ENCODE results near the gene MMP23B.
A peak's percentile ranks its signal among the peaks of the same experiment; 100 is the strongest.
"Not testable (repeated sequence)": the region's sequence is repeated elsewhere in the genome, so short reads cannot be mapped to it uniquely, and the experiment has no call there.

The MMP23B gene

GRCh38 chr1:1631782-1632420 lies at the start of gene MMP23B:
TSS of gene MMP23B (plus strand) at chr1:1632173. CDS start at chr1:1632219, 46 bp downstream.
- peak; percentile 34 for DNase-seq (ENCODE audit: low read depth, low spot score)

GRCh38 chr1:1582585-1583346 lies 49.2 kb upstream of the MMP23B start:
- no peak for DNase-seq (ENCODE audit: low read depth, low spot score)

- DNase-seq (ENCODE audit: low read depth, low spot score) = no peak
These were observed 48.5 kb upstream of the MMP23B start for GRCh38 chr1:1583347-1584010.

GRCh38 chr1:1591452-1591851 lies 40.5 kb upstream of the MMP23B start:
- DNase-seq (ENCODE audit: low read depth, low spot score) = no peak

- no peak for DNase-seq (ENCODE audit: low read depth, low spot score)
These were observed 38.0 kb upstream of the MMP23B start for GRCh38 chr1:1593834-1594601.

GRCh38 chr1:1594602-1595260 lies 37.2 kb upstream of the MMP23B start:
- DNase-seq (ENCODE audit: low read depth, low spot score) = peak; percentile 67

GRCh38 chr1:1595341-1595740 lies 36.6 kb upstream of the MMP23B start:
- not testable (repeated sequence) for DNase-seq (ENCODE audit: low read depth, low spot score)

- DNase-seq (ENCODE audit: low read depth, low spot score) = no peak
These were observed 35.3 kb upstream of the MMP23B start for GRCh38 chr1:1596493-1597274.

- peak; percentile 57 for DNase-seq (ENCODE audit: low read depth, low spot score)
These were observed 34.6 kb upstream of the MMP23B start for GRCh38 chr1:1597275-1597930.

GRCh38 chr1:1598051-1598719 lies 33.8 kb upstream of the MMP23B start:
- DNase-seq (ENCODE audit: low read depth, low spot score) = no peak

GRCh38 chr1:1598720-1599029 lies 33.3 kb upstream of the MMP23B start:
- no peak for DNase-seq (ENCODE audit: low read depth, low spot score)

GRCh38 chr1:1599030-1599934 lies 32.7 kb upstream of the MMP23B start:
- peak; percentile 51 for DNase-seq (ENCODE audit: low read depth, low spot score)

- DNase-seq (ENCODE audit: low read depth, low spot score) = peak; percentile 52
These were observed 31.8 kb upstream of the MMP23B start, which contains the start of gene FNDC10 for GRCh38 chr1:1599935-1600860. TSS of gene FNDC10 (minus strand) at chr1:1600135. CDS start at chr1:1600015, 120 bp downstream.

GRCh38 chr1:1600861-1601563 lies 31.0 kb upstream of the MMP23B start:
- DNase-seq (ENCODE audit: low read depth, low spot score) = no peak

GRCh38 chr1:1601564-1602303 lies 30.2 kb upstream of the MMP23B start:
- DNase-seq (ENCODE audit: low read depth, low spot score) = no peak
